ENCODE results near the gene PLGRKT.

GRCh38 chr9:5440426-5440825, 2.7 kb upstream of the PLGRKT start:
- TF ChIP-seq CTCF (conservative IDR thresholded peaks at IDR 0.05; ENCODE audit: low read depth, low read length) = no peak
- no peak for TF ChIP-seq EZH2 (IDR thresholded peaks at IDR 0.05; ENCODE audit: borderline replicate concordance, low read depth, low read length, poor library complexity, severe bottlenecking)
